H9 (cell line): ENCODE results near the gene MAGED2. TPM values are rescaled to one million over a fixed set of nuclear protein-coding genes. Genes with fewer than 3 reads are reported as not detected.

Experiments
- DNase-seq: peaks from one replicate; pipeline ENCODE4 v3.0.0-alpha.2; 2017
- H2AFZ ChIP-seq: one replicate; pipeline ENCODE4 v1.6.1; 2013; ENCODE audit warnings: mild to moderate bottlenecking, low read length, control low read depth, moderate library complexity
- H2AK5ac ChIP-seq: 2 replicates; pipeline ENCODE4 v1.6.1; 2013; ENCODE audit warnings: low read length, control low read depth, mixed read lengths; ENCODE audit not compliant: insufficient read length
- H2BK120ac ChIP-seq: one replicate; pipeline ENCODE4 v1.6.1; 2013; ENCODE audit warnings: low read depth, mild to moderate bottlenecking, low read length, control low read depth, inconsistent platforms; ENCODE audit not compliant: poor library complexity, severe bottlenecking
- H2BK12ac ChIP-seq: 2 replicates; pipeline ENCODE4 v1.6.1; 2013; ENCODE audit warnings: low read length, control low read depth, mixed read lengths, low read depth; ENCODE audit not compliant: insufficient read length
- H2BK15ac ChIP-seq: 2 replicates; pipeline ENCODE4 v1.6.1; 2013; ENCODE audit warnings: low read depth, low read length, control low read depth
- H2BK20ac ChIP-seq: one replicate; pipeline ENCODE4 v1.6.1; 2013; ENCODE audit warnings: low read depth, mild to moderate bottlenecking, low read length, control low read depth, inconsistent platforms; ENCODE audit not compliant: poor library complexity, severe bottlenecking
- H2BK5ac ChIP-seq: 2 replicates; pipeline ENCODE4 v1.6.1; 2013; ENCODE audit warnings: low read length, control low read depth, mixed read lengths; ENCODE audit not compliant: insufficient read length
- H3K14ac ChIP-seq: 2 replicates; pipeline ENCODE4 v1.6.1; 2013; ENCODE audit warnings: low read length, control low read depth; ENCODE audit not compliant: insufficient read depth
- H3K18ac ChIP-seq: 2 replicates; pipeline ENCODE4 v1.6.1; 2013; ENCODE audit warnings: low read depth, mild to moderate bottlenecking, mixed read lengths, low read length, control low read depth; ENCODE audit not compliant: insufficient read length
- H3K23ac ChIP-seq: 2 replicates; pipeline ENCODE4 v1.6.1; 2013; ENCODE audit warnings: low read length, control low read depth, mixed read lengths, low read depth; ENCODE audit not compliant: insufficient read length
- H3K23me2 ChIP-seq: 2 replicates; pipeline ENCODE4 v1.6.1; 2013; ENCODE audit warnings: low read depth, mild to moderate bottlenecking, mixed read lengths, low read length, control low read depth; ENCODE audit not compliant: insufficient read length, poor library complexity, severe bottlenecking
- H3K27ac ChIP-seq: 2 replicates; pipeline ENCODE4 v1.5.1; 2013; ENCODE audit warnings: low read length, control low read depth, mixed read lengths, low read depth; ENCODE audit not compliant: insufficient read length
- H3K27me3 ChIP-seq: 2 replicates; pipeline ENCODE4 v1.6.1; 2013; ENCODE audit warnings: low read length, control low read depth, inconsistent platforms; ENCODE audit not compliant: insufficient read depth
- H3K4ac ChIP-seq: 2 replicates; pipeline ENCODE4 v1.6.1; 2013; ENCODE audit warnings: low read depth, mild to moderate bottlenecking, control low read depth, inconsistent platforms, low read length, moderate library complexity
- H3K4me1 ChIP-seq: 2 replicates; pipeline ENCODE4 v1.6.1; 2013; ENCODE audit warnings: low read length, control low read depth, inconsistent platforms; ENCODE audit not compliant: insufficient read depth
- H3K4me2 ChIP-seq: 2 replicates; pipeline ENCODE4 v1.6.1; 2013; ENCODE audit warnings: low read length, control low read depth, mixed read lengths; ENCODE audit not compliant: insufficient read length, insufficient read depth
- H3K56ac ChIP-seq: 2 replicates; pipeline ENCODE4 v1.6.1; 2013; ENCODE audit warnings: low read depth, mild to moderate bottlenecking, mixed read lengths, low read length, control low read depth; ENCODE audit not compliant: insufficient read length
- H3K79me1 ChIP-seq: 2 replicates; pipeline ENCODE4 v1.6.1; 2013; ENCODE audit warnings: low read depth, mild to moderate bottlenecking, moderate library complexity, low read length, control low read depth, inconsistent platforms; ENCODE audit not compliant: insufficient read depth, poor library complexity, severe bottlenecking
- H3K79me2 ChIP-seq: 2 replicates; pipeline ENCODE4 v1.6.1; 2013; ENCODE audit warnings: low read length, control low read depth, inconsistent platforms; ENCODE audit not compliant: insufficient read depth
- H3K9ac ChIP-seq: 2 replicates; pipeline ENCODE4 v1.6.1; 2013; ENCODE audit warnings: low read length, control low read depth, mixed read lengths; ENCODE audit not compliant: insufficient read length; ENCODE audit errors: extremely low read depth
- H3K9me3 ChIP-seq: one replicate; pipeline ENCODE4 v1.6.1; 2013; ENCODE audit warnings: low read depth, low read length, inconsistent platforms; ENCODE audit not compliant: control insufficient read depth
- H3T11ph ChIP-seq: one replicate; pipeline ENCODE4 v1.6.1; 2013; ENCODE audit warnings: mild to moderate bottlenecking, low read length, control low read depth, inconsistent platforms
- H4K20me1 ChIP-seq: one replicate; pipeline ENCODE4 v1.6.1; 2013; ENCODE audit not compliant: control insufficient read depth, insufficient read length, insufficient read depth
- H4K5ac ChIP-seq: 2 replicates; pipeline ENCODE4 v1.6.1; 2013; ENCODE audit warnings: low read depth, mild to moderate bottlenecking, mixed read lengths, low read length, control low read depth; ENCODE audit not compliant: insufficient read length
- H4K8ac ChIP-seq: replicated peaks from 2 replicates; pipeline ENCODE4 v1.6.1; 2013; ENCODE audit warnings: low read length, control low read depth, mixed read lengths, low read depth; ENCODE audit not compliant: insufficient read length
- H4K91ac ChIP-seq: 2 replicates; pipeline ENCODE4 v1.6.1; 2013; ENCODE audit warnings: low read depth, mild to moderate bottlenecking, moderate library complexity, mixed read lengths, low read length, control low read depth; ENCODE audit not compliant: insufficient read length
- H3K27ac Mint-ChIP-seq, 3 experiments: 2 replicates in 2 of 3; 3 replicates in 1 of 3; pipeline ENCODE4 v1.8.0; 2020 to 2021; ENCODE audit warnings: mixed read lengths in 3 of 3, mild to moderate bottlenecking in 1 of 3, moderate library complexity in 1 of 3
- H3K27me3 Mint-ChIP-seq: 2 replicates; pipeline ENCODE4 v1.8.0; 2021; ENCODE audit warnings: low read depth, mild to moderate bottlenecking, moderate library complexity, mixed read lengths
- H3K36me3 Mint-ChIP-seq, 3 experiments: 2 replicates in 2 of 3; 3 replicates in 1 of 3; pipeline ENCODE4 v1.8.0; 2020 to 2021; ENCODE audit warnings: low read depth in 3 of 3, mixed read lengths in 3 of 3; ENCODE audit not compliant: insufficient read depth in 1 of 3
- H3K4me1 Mint-ChIP-seq, 2 experiments: 2 replicates each; pipeline ENCODE4 v1.8.0; 2020; ENCODE audit warnings: mixed read lengths in 2 of 2
- H3K4me3 Mint-ChIP-seq, 2 experiments: 2 replicates in 1 of 2; 3 replicates in 1 of 2; pipeline ENCODE4 v1.8.0; 2020 to 2021; ENCODE audit warnings: mild to moderate bottlenecking in 2 of 2, mixed read lengths in 2 of 2, moderate library complexity in 1 of 2
- H3K9me3 Mint-ChIP-seq, 2 experiments: 2 replicates in 1 of 2; 3 replicates in 1 of 2; pipeline ENCODE4 v1.8.0; 2020; ENCODE audit warnings: mild to moderate bottlenecking in 2 of 2, mixed read lengths in 2 of 2, moderate library complexity in 1 of 2
- CTCF ChIP-seq: fragments of 200-600 bp; sonication (generic); conservative IDR thresholded peaks from 3 replicates; pipeline ENCODE4 v1.8.0; 2021; ENCODE audit warnings: antibody characterized with exemption, mild to moderate bottlenecking
- WGBS: extraction: QIAGEN DNeasy Blood & Tissue Kit; methylation state at CpG from one replicate; pipeline ENCODE4 v1.1.7; 2013; ENCODE audit warnings: missing lambda C conversion rate, low lambda C conversion rate, mixed read lengths; ENCODE audit not compliant: insufficient read length; ENCODE audit errors: extremely low coverage; 5-methylcytosine and 5-hydroxymethylcytosine counted together
- total RNA-seq: library from RNA; stranded (reverse); gene quantifications from 2 replicates; pipeline ENCODE4 v1.2.1, GENCODE V29; 2021

MAGED2 gene
- total RNA-seq, 1 experiment from 2014 or later: 146 TPM

GRCh38 chrX:54785901-54786300, 21.6 kb upstream of the MAGED2 start:
- peak; percentile 40 for DNase-seq
- Histone ChIP-seq H3K79me1 (no peaks in the 10 kb centered on the region), H4K20me1 (no peaks in the 10 kb centered on the region), H4K91ac (no peak overlapping the region), H3K27me3 (no peaks in the 10 kb centered on the region), H4K8ac (no peak overlapping the region), H3K79me2 (no peaks in the 10 kb centered on the region), H3T11ph (no peak overlapping the region), H3K56ac (no peak overlapping the region), H3K9me3 (peaks cover 18% of the 10 kb centered on the region), H3K9ac (no peak overlapping the region), H3K18ac (no peak overlapping the region), H3K4me2 (no peak overlapping the region), H3K27ac (no peak overlapping the region), H3K14ac (no peak overlapping the region), H2AK5ac (no peak overlapping the region), H3K4ac (no peak overlapping the region), H4K5ac (no peak overlapping the region), H2BK12ac (no peak overlapping the region), H2BK120ac (no peak overlapping the region), H2AFZ (no peak overlapping the region), H3K23ac (no peak overlapping the region), H3K23me2 (no peaks in the 10 kb centered on the region), H2BK5ac (no peak overlapping the region), H2BK15ac (no peak overlapping the region), H3K4me1 (no peaks in the 10 kb centered on the region), H2BK20ac (no peak overlapping the region)
- TF ChIP-seq CTCF: peak; percentile 59
- H3K36me3 Mint-ChIP-seq: peaks cover 0 to 4% (median 0%) of the 10 kb centered on the region in 3 experiments; a peak in 4 of 7 replicates
- H3K4me3 Mint-ChIP-seq: no peak overlapping the region
- peaks cover 71 to 78% of the 10 kb centered on the region in 2 experiments for H3K9me3 Mint-ChIP-seq
- no CpG with 5 or more reads among the region's 4 CpGs for WGBS
- peaks cover 0 to 4% of the 10 kb centered on the region in 2 experiments; a peak in 1 of 4 replicates for H3K4me1 Mint-ChIP-seq
- H3K27me3 Mint-ChIP-seq: peaks cover 1% of the 10 kb centered on the region
- H3K27ac Mint-ChIP-seq: no peak overlapping the region
